ENCODE measurements around the gene MC1R. TPM values are rescaled to one million over a fixed set of nuclear protein-coding genes. Genes with fewer than 3 reads are reported as not detected.

The MC1R gene
- total and polyA plus RNA-seq, 2 of the 8 experiments (the other 6 are each of a cell fraction or from before 2014, with no cell fraction given): 2.2 to 2.9 TPM

- TF ChIP-seq CHD7 (IDR thresholded peaks at IDR 0.05; ENCODE audit: insufficient replicate concordance, low read length) (no peak), FOSL1 (IDR thresholded peaks at IDR 0.05; ENCODE audit: insufficient read depth, low read depth, low read length) (no peak), CHD1 (IDR thresholded peaks at IDR 0.05; ENCODE audit: low read depth, low read length) (no peak), ASH2L (IDR thresholded peaks at IDR 0.05; ENCODE audit: low read length) (no peak), TEAD4 (IDR thresholded peaks at IDR 0.05; ENCODE audit: low read depth, low read length) (no peak), SRF (IDR thresholded peaks at IDR 0.05; ENCODE audit: low read depth, low read length) (no peak), RBBP5 (IDR thresholded peaks at IDR 0.05; ENCODE audit: borderline replicate concordance, low read depth, low read length) (no peak), PHF8 (conservative IDR thresholded peaks at IDR 0.05; ENCODE audit: low read depth, low read length) (no peak; the same call in 1 of the 2 replicates), POU5F1 (IDR thresholded peaks at IDR 0.05; ENCODE audit: low read depth, low read length) (no peak), CHD2 (IDR thresholded peaks at IDR 0.05; ENCODE audit: low read length) (no peak)
Observed at GRCh38 chr16:89962754-89963498, 44.3 kb downstream of the MC1R start (continued).
